Measurements from ENCODE around the gene PID1.

Gene PID1

DNA sequence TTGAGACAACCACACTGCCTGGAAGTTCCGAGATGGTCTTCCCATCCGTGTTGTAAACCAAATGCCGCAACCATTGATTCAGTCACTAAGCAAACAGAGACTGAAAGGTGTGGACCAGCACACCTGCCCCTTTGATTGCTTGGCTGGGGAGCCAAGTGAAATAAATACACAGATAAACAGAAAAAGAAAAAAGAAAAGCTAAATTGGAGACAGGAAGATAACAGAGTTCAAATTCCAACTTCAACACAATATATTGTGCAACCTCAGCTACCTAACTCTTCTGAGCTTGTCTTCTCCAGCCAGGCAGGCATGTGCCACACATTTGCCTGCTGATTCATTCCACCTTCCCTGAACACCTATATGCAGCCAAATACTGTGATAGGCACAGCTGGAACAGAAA is 110.9 kb downstream of the PID1 start:
- no peak for DNase-seq (ENCODE audit: low spot score in 2 of 2)

DNA sequence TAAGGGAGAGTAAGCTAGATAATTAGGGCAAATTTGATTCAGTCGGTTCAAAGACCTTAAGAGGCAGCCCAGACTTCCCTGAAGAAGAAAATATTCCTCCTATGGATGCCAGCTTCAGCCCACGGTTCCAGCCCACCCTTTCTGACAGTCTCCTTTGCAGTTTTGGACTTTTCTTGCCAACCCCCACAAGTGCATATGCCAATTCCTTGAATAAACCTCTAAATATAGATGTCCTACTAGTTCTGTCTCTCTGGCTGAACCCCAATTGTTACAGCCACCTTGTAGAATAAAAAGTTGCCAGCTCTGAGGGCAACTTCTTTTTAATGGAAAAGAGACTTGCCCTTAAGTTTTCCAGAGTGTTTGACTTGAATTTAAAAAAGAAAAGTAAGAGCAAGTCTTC is 111.7 kb downstream of the PID1 start:
- Mint-ChIP-seq H3K36me3 (no peaks in the 10 kb centered on the region), H3K9me3 (peaks cover 1% of the 10 kb centered on the region), H3K27ac (no peak overlapping the region), H3K27me3 (no peaks in the 10 kb centered on the region), H3K4me1 (no peaks in the 10 kb centered on the region), H3K4me3 (no peak overlapping the region)
- ATAC-seq (ENCODE audit: low read depth) (no peak), DNase-seq (ENCODE audit: low spot score in 2 of 2) (no peak)

More for the DNA sequence above, 110.9 kb downstream of the PID1 start:
- H3K27me3 Mint-ChIP-seq = no peaks in the 10 kb centered on the region
- no peaks in the 10 kb centered on the region for H3K36me3 Mint-ChIP-seq
- H3K4me3 Mint-ChIP-seq = no peak overlapping the region
- no peaks in the 10 kb centered on the region for H3K4me1 Mint-ChIP-seq
- H3K27ac Mint-ChIP-seq = no peak overlapping the region
- H3K9me3 Mint-ChIP-seq = peaks cover 1% of the 10 kb centered on the region
- ATAC-seq (ENCODE audit: low read depth) = no peak

GRCh38 chr2:229154381-229154780 is 116.7 kb downstream of the PID1 start:
- Mint-ChIP-seq H3K9me3 (no peaks in the 10 kb centered on the region), H3K4me3 (no peak overlapping the region), H3K27me3 (no peaks in the 10 kb centered on the region), H3K4me1 (no peaks in the 10 kb centered on the region), H3K27ac (no peak overlapping the region), H3K36me3 (no peaks in the 10 kb centered on the region)
- DNase-seq (ENCODE audit: low spot score in 2 of 2) (no peak), ATAC-seq (ENCODE audit: low read depth) (no peak)

- Mint-ChIP-seq H3K27ac (no peak overlapping the region), H3K9me3 (no peaks in the 10 kb centered on the region), H3K4me3 (no peak overlapping the region), H3K4me1 (no peaks in the 10 kb centered on the region), H3K27me3 (no peaks in the 10 kb centered on the region), H3K36me3 (no peaks in the 10 kb centered on the region)
- no peak for ATAC-seq (ENCODE audit: low read depth)
- DNase-seq (ENCODE audit: low spot score in 2 of 2) = no peak
Observed at GRCh38 chr2:229153951-229154350, 117.1 kb downstream of the PID1 start.

DNA sequence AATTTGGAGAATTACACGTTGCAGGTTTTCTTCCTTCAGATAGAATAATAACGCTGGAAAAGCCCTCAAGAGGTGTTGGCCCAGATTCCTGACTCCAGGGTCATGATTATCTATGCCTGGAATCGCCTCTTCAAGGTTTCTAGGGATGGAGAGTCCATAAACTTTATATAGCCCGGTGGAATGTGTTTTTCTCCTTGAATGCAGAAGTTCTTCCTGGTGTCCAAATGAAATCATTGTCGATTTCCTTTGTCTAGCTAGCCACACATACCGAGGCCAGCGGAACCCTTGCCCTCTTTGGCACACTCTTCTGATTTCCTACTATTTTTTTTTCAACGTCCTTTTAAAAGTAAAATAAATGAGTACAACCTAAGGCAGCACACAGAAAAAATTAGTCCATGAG is 117.8 kb downstream of the PID1 start:
- Mint-ChIP-seq H3K4me3 (no peak overlapping the region), H3K4me1 (no peaks in the 10 kb centered on the region), H3K9me3 (peaks cover 1% of the 10 kb centered on the region), H3K27ac (no peak overlapping the region), H3K36me3 (no peaks in the 10 kb centered on the region), H3K27me3 (no peaks in the 10 kb centered on the region)
- ATAC-seq (ENCODE audit: low read depth) = no peak
- DNase-seq (ENCODE audit: low spot score in 2 of 2) = no peak

DNA sequence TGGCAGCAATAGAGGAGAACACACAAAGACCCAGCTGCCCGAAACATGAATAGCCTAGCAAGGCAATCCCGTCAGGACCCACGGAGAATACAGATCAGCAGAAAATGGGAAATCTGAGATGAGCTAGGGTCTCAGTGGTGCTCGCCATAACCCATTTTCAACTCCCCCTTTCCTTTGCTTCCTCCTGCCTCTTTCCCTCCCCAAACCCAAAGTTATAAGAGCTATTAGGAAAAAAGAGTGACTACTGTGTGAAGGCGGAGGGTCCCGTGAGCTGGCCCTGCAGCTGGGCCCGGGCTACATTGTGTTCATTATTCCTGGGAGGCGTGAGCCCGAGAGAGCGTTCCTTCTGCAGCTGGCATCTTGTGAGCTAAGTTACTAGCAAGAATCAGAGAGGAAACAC is 118.4 kb downstream of the PID1 start:
- Mint-ChIP-seq H3K36me3 (no peaks in the 10 kb centered on the region), H3K27ac (no peak overlapping the region), H3K4me1 (no peaks in the 10 kb centered on the region), H3K9me3 (peaks cover 1% of the 10 kb centered on the region), H3K4me3 (no peak overlapping the region), H3K27me3 (no peaks in the 10 kb centered on the region)
- DNase-seq (ENCODE audit: low spot score in 2 of 2) = no peak
- no peak for ATAC-seq (ENCODE audit: low read depth)

DNA sequence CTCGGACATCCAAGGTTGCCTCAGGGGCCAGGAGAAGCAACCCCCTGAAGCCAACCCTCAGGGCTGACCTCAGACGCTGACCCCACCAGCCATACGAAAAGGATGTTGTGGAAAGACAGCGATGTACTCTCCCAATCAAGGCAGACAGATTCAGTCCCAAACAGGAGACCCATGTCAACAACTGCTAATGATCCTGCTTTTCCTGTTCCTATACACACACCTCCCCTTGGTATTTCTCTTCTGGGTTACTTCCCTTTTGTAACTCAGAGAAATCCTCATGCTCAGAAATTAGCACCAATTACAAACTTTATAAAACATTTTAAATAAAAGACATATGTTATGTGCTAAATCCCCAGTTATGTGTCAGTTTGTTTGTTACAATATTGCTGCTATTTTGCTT is 120.8 kb downstream of the PID1 start:
- Mint-ChIP-seq H3K27ac (no peak overlapping the region), H3K36me3 (no peaks in the 10 kb centered on the region), H3K9me3 (peaks cover 3% of the 10 kb centered on the region), H3K4me1 (no peaks in the 10 kb centered on the region), H3K4me3 (no peak overlapping the region), H3K27me3 (no peaks in the 10 kb centered on the region)
- no peak for DNase-seq (ENCODE audit: low spot score in 2 of 2)
- ATAC-seq (ENCODE audit: low read depth) = no peak

DNA sequence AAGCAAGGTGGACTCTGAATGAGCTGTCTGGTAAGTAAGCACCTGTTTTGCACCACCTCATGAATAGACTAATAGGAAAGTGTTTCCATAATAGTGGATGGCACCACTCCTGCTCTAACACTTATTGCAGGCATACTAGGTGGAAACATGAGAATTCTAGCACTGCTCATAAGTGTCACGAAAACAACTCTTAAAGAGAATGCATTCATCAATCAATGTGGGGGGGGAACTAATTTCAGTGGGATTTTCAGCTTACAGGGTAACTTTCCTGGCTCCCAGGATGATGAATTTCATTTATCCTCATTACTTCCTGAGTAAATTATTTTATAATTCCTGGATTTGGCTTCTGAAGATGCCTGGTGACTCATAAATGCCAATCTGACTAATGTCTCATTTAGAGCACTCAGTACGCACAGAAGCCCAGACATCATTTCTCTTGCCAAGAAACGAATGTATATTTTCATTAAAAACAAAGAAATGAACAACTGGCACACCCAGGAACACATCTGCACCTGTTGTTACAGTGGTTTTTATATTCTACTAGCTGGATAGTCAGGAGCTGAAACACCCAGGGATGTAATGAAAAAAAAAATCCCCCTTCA is 129.6 kb downstream of the PID1 start:
- Mint-ChIP-seq H3K9me3 (peaks cover 4% of the 10 kb centered on the region), H3K4me1 (no peaks in the 10 kb centered on the region), H3K4me3 (no peak overlapping the region), H3K27me3 (no peaks in the 10 kb centered on the region), H3K27ac (no peak overlapping the region), H3K36me3 (no peaks in the 10 kb centered on the region)
- DNase-seq (ENCODE audit: low spot score in 2 of 2) (no peak), ATAC-seq (ENCODE audit: low read depth) (no peak)

DNA sequence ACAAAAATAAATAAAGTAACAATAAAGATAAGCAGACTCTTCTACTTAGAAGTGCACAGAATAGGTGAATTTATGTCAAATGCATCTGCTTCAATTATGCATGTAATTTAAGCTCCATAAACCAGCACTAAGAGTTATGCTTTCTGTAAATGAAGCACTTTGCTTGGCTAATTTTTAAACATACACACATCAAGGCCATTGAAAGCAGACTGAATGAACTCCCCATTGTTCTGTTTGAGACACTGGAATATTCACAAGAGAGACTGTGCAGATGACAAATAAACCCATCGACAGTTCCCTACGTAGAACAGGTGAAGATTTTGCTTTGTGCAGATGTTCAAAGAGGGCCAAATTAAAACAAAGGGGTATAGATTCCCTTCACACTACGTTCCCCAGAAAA is 133.4 kb downstream of the PID1 start:
- Mint-ChIP-seq H3K27me3 (no peaks in the 10 kb centered on the region), H3K36me3 (no peaks in the 10 kb centered on the region), H3K4me3 (no peak overlapping the region), H3K27ac (no peak overlapping the region), H3K4me1 (no peaks in the 10 kb centered on the region), H3K9me3 (peaks cover 3% of the 10 kb centered on the region)
- DNase-seq (ENCODE audit: low spot score in 2 of 2) = no peak
- no peak for ATAC-seq (ENCODE audit: low read depth)

- peaks cover 3% of the 10 kb centered on the region for H3K9me3 Mint-ChIP-seq
- ATAC-seq (ENCODE audit: low read depth) = no peak
- no peaks in the 10 kb centered on the region for H3K27me3 Mint-ChIP-seq
- no peak for DNase-seq (ENCODE audit: low spot score in 2 of 2)
- H3K4me3 Mint-ChIP-seq = no peak overlapping the region
- H3K27ac Mint-ChIP-seq = no peak overlapping the region
- H3K36me3 Mint-ChIP-seq = no peaks in the 10 kb centered on the region
- H3K4me1 Mint-ChIP-seq = no peaks in the 10 kb centered on the region
Observed at GRCh38 chr2:229137066-229137465, 134.0 kb downstream of the PID1 start.

DNA sequence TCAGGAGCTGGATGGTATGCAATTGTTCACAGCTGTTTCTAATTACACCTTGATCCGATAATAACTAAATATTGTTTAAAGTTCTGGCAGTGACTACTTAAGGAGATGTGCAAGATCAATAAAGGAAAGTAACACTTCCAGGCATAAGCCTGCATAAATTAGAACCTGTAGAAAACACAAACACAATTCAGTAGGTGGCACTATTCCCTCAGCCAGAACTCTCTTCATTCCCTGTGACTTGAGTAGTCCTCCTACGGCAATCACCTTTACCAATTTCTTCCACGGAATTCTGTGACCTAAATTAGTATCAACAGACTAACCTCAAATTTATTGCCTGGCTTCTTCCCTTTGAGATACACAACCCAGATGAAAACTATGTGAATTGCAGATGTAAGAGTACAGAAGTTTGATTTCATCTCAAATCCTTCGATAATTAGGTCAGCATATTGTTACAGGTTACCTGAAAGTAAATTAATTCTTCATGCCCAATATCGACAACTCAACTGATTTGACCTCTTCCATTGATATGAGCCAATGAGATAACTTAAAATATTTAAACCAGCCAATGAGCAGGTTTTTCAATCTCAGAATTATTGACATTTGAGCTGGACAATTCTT is 137.8 kb downstream of the PID1 start:
- H3K36me3 Mint-ChIP-seq = no peaks in the 10 kb centered on the region

DNA sequence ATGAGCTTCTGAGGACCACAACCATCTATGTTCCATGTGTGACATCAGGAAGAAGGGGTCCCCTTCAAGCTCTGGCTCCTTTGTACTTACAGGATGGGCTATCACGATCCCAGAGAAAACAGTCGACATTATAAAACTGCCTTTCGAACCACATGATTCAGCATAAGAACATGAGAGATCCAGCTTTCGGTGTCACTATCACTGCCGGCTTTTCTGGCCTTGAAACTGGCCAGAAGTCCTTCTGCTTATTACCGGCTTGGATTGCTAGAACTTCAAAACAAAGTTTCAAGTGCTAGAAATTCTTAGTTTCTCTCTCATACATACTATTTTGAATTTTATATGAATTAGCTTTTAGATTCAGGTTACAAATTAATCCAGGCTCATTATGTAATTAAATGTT is 138.9 kb downstream of the PID1 start:
- no peaks in the 10 kb centered on the region for H3K4me1 Mint-ChIP-seq
- H3K36me3 Mint-ChIP-seq = no peaks in the 10 kb centered on the region
- no peak for ATAC-seq (ENCODE audit: low read depth)
- H3K27ac Mint-ChIP-seq = no peak overlapping the region
- H3K4me3 Mint-ChIP-seq = no peak overlapping the region
- peaks cover 3% of the 10 kb centered on the region for H3K9me3 Mint-ChIP-seq
- H3K27me3 Mint-ChIP-seq = no peaks in the 10 kb centered on the region
- DNase-seq (ENCODE audit: low spot score in 2 of 2) = no peak

More for the DNA sequence above, 137.8 kb downstream of the PID1 start:
- DNase-seq (ENCODE audit: low spot score in 2 of 2) = no peak
- Mint-ChIP-seq H3K27me3 (no peaks in the 10 kb centered on the region), H3K9me3 (peaks cover 3% of the 10 kb centered on the region), H3K4me1 (no peaks in the 10 kb centered on the region), H3K4me3 (no peak overlapping the region), H3K27ac (no peak overlapping the region)
- ATAC-seq (ENCODE audit: low read depth) = no peak

GRCh38 chr2:229130522-229130921 is 140.6 kb downstream of the PID1 start:
- Mint-ChIP-seq H3K36me3 (no peaks in the 10 kb centered on the region), H3K27me3 (no peaks in the 10 kb centered on the region), H3K4me3 (no peak overlapping the region), H3K9me3 (peaks cover 3% of the 10 kb centered on the region), H3K4me1 (no peaks in the 10 kb centered on the region), H3K27ac (no peak overlapping the region)
- ATAC-seq (ENCODE audit: low read depth) (no peak), DNase-seq (ENCODE audit: low spot score in 2 of 2) (no peak)

- H3K9me3 Mint-ChIP-seq = peaks cover 2% of the 10 kb centered on the region
- no peaks in the 10 kb centered on the region for H3K36me3 Mint-ChIP-seq
- no peak overlapping the region for H3K4me3 Mint-ChIP-seq
- no peak overlapping the region for H3K27ac Mint-ChIP-seq
- no peak for ATAC-seq (ENCODE audit: low read depth)
- H3K27me3 Mint-ChIP-seq = no peaks in the 10 kb centered on the region
- DNase-seq (ENCODE audit: low spot score in 2 of 2) = no peak
- no peaks in the 10 kb centered on the region for H3K4me1 Mint-ChIP-seq
Observed at GRCh38 chr2:229129738-229130371, 141.2 kb downstream of the PID1 start.

DNA sequence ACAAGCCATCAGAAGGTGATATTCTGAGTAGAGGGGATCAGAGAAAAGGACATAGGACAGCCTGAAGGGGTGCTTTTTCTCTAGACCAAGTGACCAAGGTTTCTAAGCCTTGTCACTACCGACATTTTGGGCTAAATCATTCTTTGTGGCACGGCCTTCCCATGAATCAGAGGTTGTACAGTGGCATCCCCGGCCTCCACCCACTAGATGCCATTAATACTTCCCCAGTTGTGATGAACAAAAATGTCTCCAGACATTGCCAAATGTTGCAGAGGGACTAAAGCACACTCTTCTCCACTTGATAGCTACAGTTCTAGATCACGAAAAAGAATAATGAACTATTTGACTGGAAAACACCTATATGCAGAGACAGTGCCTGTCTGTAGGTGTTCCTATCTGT is 143.6 kb downstream of the PID1 start:
- DNase-seq (ENCODE audit: low spot score in 2 of 2) = no peak
- Mint-ChIP-seq H3K9me3 (peaks cover 3% of the 10 kb centered on the region), H3K27me3 (no peaks in the 10 kb centered on the region), H3K36me3 (no peaks in the 10 kb centered on the region), H3K4me3 (no peak overlapping the region), H3K27ac (no peak overlapping the region), H3K4me1 (no peaks in the 10 kb centered on the region)
- ATAC-seq (ENCODE audit: low read depth) = no peak
